ENCODE measurements around the gene TBRG4.
"Not testable (repeated sequence)": the region's sequence is repeated elsewhere in the genome, so short reads cannot be mapped to it uniquely, and the experiment has no call there.

TBRG4 gene

GRCh38 chr7:45117582-45117981 lies 6.1 kb upstream of the TBRG4 start:
- DNase-seq (ENCODE audit: low read depth), result no peak

- no peak for DNase-seq (ENCODE audit: low read depth)
Observed at GRCh38 chr7:45116048-45116447, 4.6 kb upstream of the TBRG4 start.

DNA sequence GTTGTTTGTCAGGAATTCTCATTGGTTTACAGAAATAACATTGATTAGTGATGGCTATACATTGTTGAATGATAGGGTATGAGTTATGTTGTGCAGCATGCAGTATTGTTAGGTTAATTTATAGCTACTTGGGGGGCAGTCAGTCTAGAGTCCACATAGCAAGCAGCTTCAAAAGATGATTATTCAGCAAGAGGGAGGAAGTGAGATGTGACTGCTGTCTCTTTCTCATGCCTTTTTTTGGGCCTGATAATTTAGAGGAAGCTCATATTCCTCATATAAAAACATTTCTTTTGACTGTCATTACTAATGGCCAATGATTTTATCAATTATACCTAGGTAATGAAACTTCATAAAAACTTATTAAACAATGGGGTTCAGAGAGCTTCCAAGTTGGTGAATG lies 3.4 kb upstream of the TBRG4 start:
- DNase-seq (ENCODE audit: low read depth), result no peak

- DNase-seq (ENCODE audit: low read depth), result not testable (repeated sequence)
Observed at GRCh38 chr7:45114257-45114656, 2.8 kb upstream of the TBRG4 start.

- DNase-seq (ENCODE audit: low read depth), result peak; percentile 20
Observed at GRCh38 chr7:45112648-45113047, 1.2 kb upstream of the TBRG4 start.

GRCh38 chr7:45108863-45109262 lies 2.6 kb downstream of the TBRG4 start:
- no peak for DNase-seq (ENCODE audit: low read depth)

DNA sequence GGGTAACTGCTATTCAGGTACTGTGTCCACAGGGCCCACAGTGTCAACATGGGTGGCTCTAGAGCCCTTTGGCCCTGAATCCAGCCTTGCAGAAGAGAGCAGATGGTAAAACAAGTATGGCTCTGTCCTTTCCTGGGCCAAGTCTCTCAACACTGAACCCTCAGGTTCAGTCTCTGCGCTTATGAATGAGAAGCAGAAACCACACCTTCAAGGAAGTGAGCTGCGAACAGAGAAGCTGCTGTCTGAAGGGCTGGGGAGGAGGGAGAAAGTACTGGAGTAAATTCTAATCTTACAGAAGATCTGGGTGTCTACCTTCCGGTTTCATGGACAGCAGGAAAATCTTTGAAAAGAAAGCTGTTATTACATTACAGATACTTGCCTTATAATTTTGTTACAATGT lies 4.1 kb downstream of the TBRG4 start:
- DNase-seq (ENCODE audit: low read depth), result no peak

GRCh38 chr7:45106820-45107219 lies 4.7 kb downstream of the TBRG4 start:
- no peak for DNase-seq (ENCODE audit: low read depth)

DNA sequence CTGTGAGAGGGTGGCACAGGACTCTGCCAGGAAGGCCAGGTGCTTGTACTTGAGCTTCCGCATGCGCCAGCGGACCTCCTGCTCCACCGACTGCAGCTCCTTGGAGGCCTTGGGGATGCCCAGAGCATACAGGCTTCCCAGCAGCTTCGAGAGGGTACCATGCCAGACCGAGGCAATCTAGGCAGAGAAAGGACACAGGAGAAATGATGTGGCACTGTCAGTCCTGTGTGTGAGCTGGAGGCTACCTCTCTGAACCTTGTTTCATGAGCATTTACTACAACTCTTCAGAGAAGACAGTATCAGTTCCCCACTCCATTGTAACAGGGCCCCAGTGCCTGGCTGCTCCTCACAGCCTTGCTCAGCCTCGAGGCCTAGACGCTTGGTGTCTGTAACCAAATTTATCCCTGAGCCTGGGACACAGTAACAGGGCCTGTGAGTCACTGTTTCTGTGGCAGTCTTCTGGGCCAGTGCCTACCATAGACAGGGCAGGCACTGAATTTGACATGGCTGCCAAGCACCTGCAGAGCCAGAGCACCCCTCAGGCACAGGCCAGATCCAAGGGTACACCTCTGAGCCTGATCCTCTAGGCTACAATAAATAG lies 5.8 kb downstream of the TBRG4 start:
- no peak for DNase-seq (ENCODE audit: low read depth)

DNA sequence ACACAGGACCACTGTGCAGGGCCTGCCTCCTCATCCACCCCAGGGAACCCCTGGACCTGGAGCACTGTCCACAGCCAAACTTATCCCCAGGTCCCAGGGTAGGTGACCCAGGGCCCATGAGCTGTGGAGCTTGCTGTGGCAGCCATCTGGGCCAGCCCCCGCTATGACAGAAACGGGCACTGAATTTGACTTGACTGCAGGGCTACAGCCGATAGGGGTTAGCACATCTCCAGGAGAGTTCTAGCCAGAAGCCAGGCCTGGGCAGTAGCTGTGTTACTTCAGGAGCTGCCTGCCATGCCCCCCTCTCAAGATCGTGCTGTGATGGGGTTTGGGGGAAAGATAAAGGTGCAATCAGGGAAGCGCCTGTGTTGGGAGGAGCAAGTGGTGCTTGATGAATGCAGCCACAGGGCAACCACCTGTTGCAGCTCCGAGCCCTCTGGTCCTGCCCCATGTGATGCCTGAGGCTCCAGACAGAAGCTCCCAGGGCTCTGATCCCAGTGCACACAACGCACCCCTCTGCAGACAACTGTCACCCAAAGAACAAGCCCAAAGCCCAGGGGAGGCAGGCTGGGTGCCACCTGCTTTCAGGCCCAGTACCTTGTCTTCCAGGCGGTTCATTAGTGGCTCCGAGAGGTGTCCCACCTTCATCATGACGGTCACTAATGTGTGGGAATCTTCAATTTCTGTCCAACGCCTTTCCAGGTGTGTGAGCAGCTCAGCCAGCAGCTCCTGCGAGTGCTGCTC lies 6.5 kb downstream of the TBRG4 start:
- no peak for DNase-seq (ENCODE audit: low read depth)

DNA sequence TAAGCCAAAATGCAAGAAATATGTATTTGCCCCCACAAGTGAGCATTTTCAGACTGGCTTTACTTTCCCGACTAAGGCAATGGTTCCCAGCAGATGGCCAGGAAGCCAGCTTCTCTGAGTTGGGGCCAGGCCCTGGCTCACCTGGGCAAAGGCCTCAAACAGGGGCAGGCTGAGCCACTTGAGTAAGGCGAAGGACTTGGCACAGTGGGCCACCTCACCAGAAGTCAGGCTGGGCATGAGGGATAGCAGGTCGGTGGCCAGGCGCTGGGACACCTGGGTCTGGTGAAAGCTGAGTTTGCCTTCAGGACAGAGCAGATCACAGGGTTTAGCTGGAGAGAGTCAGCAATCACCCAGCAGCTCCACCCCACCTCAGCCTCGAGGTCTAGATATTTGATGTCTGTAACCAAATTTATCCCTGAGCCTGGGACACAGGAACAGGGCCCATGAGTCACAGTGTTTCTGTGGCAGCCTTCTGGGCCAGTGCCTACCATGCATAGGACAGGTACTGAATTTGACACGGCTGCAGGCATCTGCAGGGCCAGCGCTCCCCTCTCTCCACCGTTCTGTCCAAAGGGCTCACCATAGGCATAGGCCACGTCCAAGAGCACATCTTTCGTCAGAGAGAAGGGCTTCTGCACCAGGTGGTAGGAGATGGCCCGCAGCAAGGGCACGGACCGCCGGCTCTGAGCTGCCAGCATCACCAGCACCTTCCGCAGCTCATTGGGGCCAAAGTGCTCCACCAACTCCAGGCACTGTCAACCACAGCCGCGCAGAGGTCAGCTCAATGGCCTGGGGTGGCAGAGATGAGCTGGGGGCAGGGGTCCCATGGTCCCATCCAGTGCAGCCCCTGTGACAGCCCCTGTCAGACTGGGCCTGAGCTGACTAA lies 7.3 kb downstream of the TBRG4 start:
- DNase-seq (ENCODE audit: low read depth), result no peak

DNA sequence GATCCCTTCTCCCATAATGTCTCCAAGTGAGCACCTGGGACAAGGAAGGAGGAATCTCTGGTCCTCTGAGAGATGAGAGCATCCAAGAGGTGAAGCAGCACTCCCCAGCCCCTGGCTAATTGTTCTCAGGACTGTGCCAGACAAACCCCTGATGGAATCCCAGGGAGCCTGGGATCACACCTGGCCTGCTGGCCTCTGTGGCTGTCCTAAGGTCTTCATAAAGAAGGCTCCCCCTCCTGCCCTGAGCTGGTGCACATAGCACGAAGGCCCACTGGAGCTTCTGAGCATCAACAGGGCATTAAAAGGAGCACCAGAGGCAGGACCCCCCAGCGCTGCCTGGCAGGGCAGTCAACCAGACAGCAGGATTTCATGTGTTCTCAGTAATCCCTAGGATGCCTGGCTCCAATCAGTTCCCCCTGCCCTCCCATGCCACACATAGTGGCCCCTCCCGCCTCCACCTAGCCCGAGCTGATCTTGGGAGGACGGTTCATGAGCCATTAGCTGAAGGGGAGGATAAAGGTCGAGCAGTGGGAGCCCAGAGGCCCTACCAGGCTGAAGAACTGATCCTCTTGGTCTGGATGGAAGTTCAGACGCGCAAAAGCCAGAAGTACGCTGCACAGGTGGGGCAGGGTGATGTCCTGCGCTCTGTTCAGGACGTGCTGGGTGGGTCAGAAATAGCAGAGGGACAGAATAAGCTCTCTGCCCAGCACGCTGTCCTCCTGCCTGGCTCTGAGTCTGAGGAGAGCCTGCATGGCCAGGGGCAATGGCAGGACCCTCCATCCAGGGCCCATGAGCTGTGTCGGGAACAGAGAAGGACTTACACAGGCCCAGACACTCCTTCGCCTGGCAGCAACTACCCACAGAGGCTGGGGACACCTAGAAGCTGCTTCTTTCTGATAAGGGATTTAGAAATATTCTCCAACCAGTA lies 8.4 kb downstream of the TBRG4 start:
- DNase-seq (ENCODE audit: low read depth), result no peak

DNA sequence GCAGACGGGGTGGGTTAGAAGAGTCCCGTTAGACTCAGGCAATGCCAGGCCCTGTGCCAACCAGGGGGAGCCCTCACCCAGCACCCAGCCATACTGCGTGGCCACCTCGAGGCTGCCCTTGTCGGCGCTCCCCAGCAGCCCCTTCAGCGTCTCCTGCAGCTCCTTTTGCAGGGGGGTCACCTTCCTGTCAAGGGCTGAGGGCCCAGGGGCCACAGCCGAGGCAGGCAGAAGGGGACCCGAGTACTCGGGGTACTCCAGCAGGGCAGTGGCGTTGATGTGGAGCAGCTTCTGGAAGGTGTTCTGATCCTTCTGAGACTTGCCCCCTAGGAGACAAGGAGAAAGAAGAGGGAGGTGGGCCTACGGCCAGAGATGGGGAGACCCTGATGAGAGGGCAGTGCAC lies 9.7 kb downstream of the TBRG4 start:
- no peak for DNase-seq (ENCODE audit: low read depth)

DNA sequence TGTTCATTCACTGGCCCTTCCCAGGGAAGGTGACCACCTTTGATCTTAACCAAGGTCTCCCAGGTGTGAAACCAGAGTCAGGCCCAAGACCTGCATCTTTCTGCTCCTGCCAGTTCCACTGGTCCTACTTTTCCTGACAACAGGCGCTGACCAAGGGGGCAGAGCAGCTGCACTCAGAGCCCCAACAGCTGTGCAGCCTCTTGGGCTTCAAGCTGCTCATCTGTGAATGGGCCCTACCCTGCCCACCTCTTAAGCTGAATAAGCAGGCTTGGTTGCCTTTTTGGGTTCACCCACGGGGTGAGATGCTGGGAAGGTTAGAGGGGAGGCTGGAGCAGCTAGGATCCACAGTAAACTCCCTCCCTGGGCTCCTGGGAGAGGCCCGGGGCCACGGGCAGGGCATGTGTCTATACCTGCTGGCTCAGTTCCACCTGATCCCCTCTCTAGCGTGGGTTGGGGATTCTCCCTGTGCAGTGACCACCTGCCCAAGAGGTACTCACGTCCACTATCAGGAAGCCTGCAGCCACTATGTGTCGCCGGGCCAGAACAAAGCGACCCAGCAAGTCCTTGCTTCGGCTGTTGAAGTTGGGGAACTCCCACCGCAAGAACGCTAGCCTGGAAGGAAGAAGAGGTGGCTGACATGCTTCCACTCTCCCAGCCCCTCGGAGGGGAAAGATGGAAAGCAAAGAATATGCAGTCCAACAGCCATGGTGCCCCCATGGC lies 10.6 kb downstream of the TBRG4 start:
- DNase-seq (ENCODE audit: low read depth), result no peak

DNA sequence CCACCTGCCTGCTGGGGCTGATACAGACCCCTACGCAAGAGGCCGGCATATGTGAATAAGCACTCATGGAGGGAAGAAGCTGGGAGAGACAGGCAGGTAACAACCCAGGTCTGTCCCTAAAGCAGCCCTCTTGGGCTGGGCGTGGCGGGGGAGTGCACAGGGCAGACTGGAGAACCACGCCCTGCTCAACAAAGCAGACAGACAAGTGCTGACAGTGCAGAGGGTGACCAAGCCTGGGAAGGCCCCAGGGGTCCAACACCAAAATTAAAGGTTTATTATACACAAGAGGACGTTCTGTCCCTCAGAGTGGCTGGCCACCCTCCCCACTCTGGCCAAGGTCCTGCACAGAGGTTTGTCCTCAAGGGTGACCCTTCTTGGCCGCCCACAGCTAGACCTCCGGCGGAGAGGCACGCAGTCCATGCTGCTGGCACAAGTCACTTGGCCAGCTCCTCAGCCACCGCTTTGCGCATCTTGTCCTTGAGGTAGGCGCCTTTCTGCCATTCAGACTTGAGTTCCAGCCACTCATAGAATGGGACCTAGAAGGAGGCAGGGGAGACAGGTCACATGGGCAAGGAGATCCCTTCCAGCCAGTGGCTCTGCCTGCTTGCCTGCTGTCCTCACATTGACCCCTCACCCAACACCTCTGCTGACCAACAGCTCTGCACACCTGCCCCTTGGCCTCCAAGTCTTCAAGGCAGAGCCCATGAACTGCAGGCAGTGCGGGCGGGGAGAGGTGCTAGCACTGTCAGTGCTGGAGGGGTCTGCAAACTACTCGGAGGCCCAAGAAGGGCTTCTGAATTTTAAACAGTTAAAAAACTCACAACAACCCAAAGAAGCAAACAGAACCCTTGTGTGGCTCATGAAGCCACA lies 11.4 kb downstream of the TBRG4 start:
- no peak for DNase-seq (ENCODE audit: low read depth)

DNA sequence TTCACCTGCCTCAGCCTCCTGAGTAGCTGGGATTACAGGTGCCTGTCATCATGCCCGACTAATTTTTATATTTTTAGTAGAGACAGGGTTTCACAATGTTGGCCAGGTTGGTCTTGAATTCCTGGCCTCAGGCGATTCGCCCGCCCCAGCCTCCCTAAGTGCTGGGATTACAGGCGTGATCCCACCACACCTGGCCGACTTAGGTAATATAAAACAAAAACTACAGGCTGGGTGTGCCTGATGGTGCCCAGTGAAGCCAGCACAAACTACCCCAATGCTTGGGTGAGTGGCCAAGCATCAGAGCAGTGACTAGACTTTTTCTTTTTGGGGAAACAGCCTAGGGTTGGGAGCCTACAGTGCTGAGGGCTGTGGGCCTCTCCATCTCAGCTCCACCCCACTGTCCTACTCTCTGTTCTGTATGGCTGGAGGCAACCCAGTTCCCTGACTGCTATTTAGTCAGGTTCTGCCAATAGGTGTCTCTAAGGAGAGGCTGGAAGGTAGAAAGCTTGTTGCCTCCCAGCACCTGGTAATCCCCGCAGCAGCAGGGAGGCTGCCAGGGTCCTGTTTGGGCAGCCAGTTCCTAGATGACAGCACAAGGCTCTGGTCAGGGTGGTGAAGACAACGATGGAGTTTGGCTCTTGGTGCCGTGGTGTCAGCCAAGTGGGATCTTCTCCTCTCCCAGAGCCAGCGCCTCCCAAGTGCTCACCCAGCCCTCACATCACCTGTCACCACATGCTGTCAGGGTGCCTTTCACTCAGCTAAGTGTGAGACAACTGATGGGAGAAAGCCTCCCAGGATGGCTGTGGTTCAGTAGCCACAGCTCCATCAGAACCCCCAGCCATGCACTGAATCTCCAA lies 12.3 kb downstream of the TBRG4 start:
- DNase-seq (ENCODE audit: low read depth), result no peak

- DNase-seq (ENCODE audit: low read depth), result no peak
Observed at GRCh38 chr7:45092931-45093235, 18.6 kb downstream of the TBRG4 start.

GRCh38 chr7:45092100-45092930 lies 19.2 kb downstream of the TBRG4 start:
- peak; percentile 84 for DNase-seq (ENCODE audit: low read depth)

Data from ELR (cell line).